DND-41 (cell line): ENCODE results near the gene SMC5.
A peak's percentile ranks its signal among the peaks of the same experiment; 100 is the strongest.

Experiments
- ATAC-seq: fragments of 200-7000 bp; cut with Tn5 transposase; 3 replicates; pipeline ENCODE4 v1.9.1; 2021; ENCODE audit warnings: low read depth; ENCODE audit not compliant: insufficient read depth
- DNase-seq: peaks from one replicate; pipeline ENCODE4 v3.0.0-alpha.2; 2020
- H2AFZ ChIP-seq: 2 replicates; pipeline ENCODE4 v1.6.0; 2012; ENCODE audit warnings: low read depth, low read length
- H3K27ac ChIP-seq: 2 replicates; pipeline ENCODE4 v1.5.1; 2012; ENCODE audit warnings: low read length, inconsistent platforms
- H3K27me3 ChIP-seq: fragments of 200-600 bp; sonication (generic); 2 replicates; pipeline ENCODE4 v1.6.0; 2012; ENCODE audit warnings: low read length, mild to moderate bottlenecking, inconsistent platforms; ENCODE audit not compliant: insufficient read depth, poor library complexity
- H3K36me3 ChIP-seq: 2 replicates; pipeline ENCODE4 v1.5.1; 2012; ENCODE audit warnings: low read length, inconsistent platforms; ENCODE audit not compliant: insufficient read depth
- H3K4me1 ChIP-seq: 2 replicates; pipeline ENCODE4 v1.5.1; 2012; ENCODE audit warnings: mild to moderate bottlenecking, low read length; ENCODE audit not compliant: insufficient read depth
- H3K4me2 ChIP-seq: 2 replicates; pipeline ENCODE4 v1.6.0; 2012; ENCODE audit warnings: mild to moderate bottlenecking, moderate library complexity, low read length, inconsistent platforms; ENCODE audit not compliant: insufficient read depth
- H3K4me3 ChIP-seq, 2 experiments: fragments of 200-600 bp in 1 of 2; shearing (Covaris generic) in 1 of 2; 2 replicates each; pipeline ENCODE4 v1.5.1; 2012 to 2016; ENCODE audit warnings: inconsistent platforms in 2 of 2, low read length in 2 of 2, mild to moderate bottlenecking in 2 of 2, low read depth in 1 of 2, moderate library complexity in 1 of 2
- H3K79me2 ChIP-seq: 2 replicates; pipeline ENCODE4 v1.6.0; 2012; ENCODE audit warnings: low read length, inconsistent platforms; ENCODE audit not compliant: insufficient read depth
- H3K9ac ChIP-seq: 2 replicates; pipeline ENCODE4 v1.6.0; 2012; ENCODE audit warnings: low read depth, mild to moderate bottlenecking, inconsistent platforms, low read length, moderate library complexity
- H3K9me3 ChIP-seq: 2 replicates; pipeline ENCODE4 v1.5.1; 2012; ENCODE audit warnings: low read length, moderate library complexity, mild to moderate bottlenecking, inconsistent platforms; ENCODE audit not compliant: insufficient read depth, severe bottlenecking
- H4K20me1 ChIP-seq: 2 replicates; pipeline ENCODE4 v1.6.0; 2012; ENCODE audit warnings: low read length; ENCODE audit not compliant: insufficient read depth
- CTCF ChIP-seq: IDR thresholded peaks from 2 replicates; pipeline ENCODE4 v1.5.1; 2012; ENCODE audit warnings: borderline replicate concordance, low read length, moderate library complexity, mild to moderate bottlenecking; ENCODE audit not compliant: poor library complexity, severe bottlenecking; ENCODE audit errors: extremely low read depth
- EZH2 ChIP-seq: IDR thresholded peaks from 3 replicates; pipeline ENCODE4 v1.6.1; 2012; ENCODE audit warnings: borderline replicate concordance, low read depth, mild to moderate bottlenecking, moderate library complexity, low read length, inconsistent platforms; ENCODE audit not compliant: severe bottlenecking

SMC5 gene

GRCh38 chr9:70390933-70391341 lies 132.2 kb downstream of the SMC5 start:
- H3K4me3 ChIP-seq = no peak overlapping the region
- no peak overlapping the region for H3K27ac ChIP-seq
- no peak for ATAC-seq
- no peak for TF ChIP-seq CTCF
- no peak for TF ChIP-seq EZH2
- no peaks in the 10 kb centered on the region for H3K36me3 ChIP-seq
- H2AFZ ChIP-seq = no peak overlapping the region
- H3K9ac ChIP-seq = no peak overlapping the region
- no peaks in the 10 kb centered on the region for H3K79me2 ChIP-seq
- H4K20me1 ChIP-seq = no peaks in the 10 kb centered on the region
- H3K27me3 ChIP-seq = no peaks in the 10 kb centered on the region
- H3K9me3 ChIP-seq = no peaks in the 10 kb centered on the region
- DNase-seq = no peak
- no peaks in the 10 kb centered on the region for H3K4me1 ChIP-seq
- no peak overlapping the region for H3K4me2 ChIP-seq

- 0 out of 3 replicates have a peak, but pooled peaks have one; percentile 49 for ATAC-seq
- TF ChIP-seq CTCF (peak; percentile 43), EZH2 (no peak)
- H3K4me1 ChIP-seq = no peaks in the 10 kb centered on the region
- no peaks in the 10 kb centered on the region for H3K9me3 ChIP-seq
- H3K9ac ChIP-seq = no peak overlapping the region
- no peak overlapping the region for H2AFZ ChIP-seq
- H4K20me1 ChIP-seq = no peaks in the 10 kb centered on the region
- no peak overlapping the region for H3K4me3 ChIP-seq
- H3K4me2 ChIP-seq = no peak overlapping the region
- no peaks in the 10 kb centered on the region for H3K79me2 ChIP-seq
- H3K27ac ChIP-seq = no peak overlapping the region
- H3K27me3 ChIP-seq = no peaks in the 10 kb centered on the region
- H3K36me3 ChIP-seq = no peaks in the 10 kb centered on the region
- DNase-seq = no peak
Observed at GRCh38 chr9:70392189-70392588, 133.4 kb downstream of the SMC5 start.

- Histone ChIP-seq H3K27me3 (no peaks in the 10 kb centered on the region), H3K27ac (no peak overlapping the region), H3K36me3 (no peaks in the 10 kb centered on the region), H3K9ac (no peak overlapping the region), H3K79me2 (no peaks in the 10 kb centered on the region), H3K4me2 (no peak overlapping the region), H4K20me1 (no peaks in the 10 kb centered on the region), H3K4me1 (no peaks in the 10 kb centered on the region), H3K4me3 (no peak overlapping the region), H2AFZ (no peak overlapping the region), H3K9me3 (no peaks in the 10 kb centered on the region)
- TF ChIP-seq CTCF (no peak), EZH2 (no peak)
- no peak for DNase-seq
- no peak for ATAC-seq
Observed at GRCh38 chr9:70392850-70393249, 134.1 kb downstream of the SMC5 start.

GRCh38 chr9:70395652-70396051 lies 136.9 kb downstream of the SMC5 start:
- ATAC-seq (no peak), DNase-seq (no peak)
- TF ChIP-seq CTCF (no peak), EZH2 (no peak)
- no peaks in the 10 kb centered on the region for H3K9me3 ChIP-seq
- no peak overlapping the region for H3K27ac ChIP-seq
- no peaks in the 10 kb centered on the region for H3K27me3 ChIP-seq
- no peaks in the 10 kb centered on the region for H3K79me2 ChIP-seq
- H3K4me1 ChIP-seq = no peaks in the 10 kb centered on the region
- H3K4me2 ChIP-seq = no peak overlapping the region
- no peak overlapping the region for H2AFZ ChIP-seq
- H3K4me3 ChIP-seq = no peak overlapping the region
- no peaks in the 10 kb centered on the region for H4K20me1 ChIP-seq
- H3K36me3 ChIP-seq = no peaks in the 10 kb centered on the region
- H3K9ac ChIP-seq = no peak overlapping the region
